Measurements from ENCODE around the gene HYAL4.

HYAL4 gene

GRCh38 chr7:123924941-123925340 lies 80.0 kb downstream of the HYAL4 start, which contains the start of gene SPAM1:
Gene SPAM1, plus strand, starts transcription at chr7:123925241. Its CDS starts 28,330 bp downstream, at chr7:123953571.
- Histone ChIP-seq H3K4me3 (ENCODE audit: low read length) (no peak within 1 kb of the TSS), H3K9me3 (ENCODE audit: control insufficient read depth, low read length) (no peaks in the 10 kb centered on the region), H3K9ac (ENCODE audit: low read length) (no peak within 1 kb of the TSS), H3K4me1 (ENCODE audit: control insufficient read depth, insufficient read depth, low read length) (peaks cover 10% of the 10 kb centered on the region), H3K36me3 (ENCODE audit: control insufficient read depth, insufficient read depth, low read length) (no peaks in the 10 kb centered on the region), H3K27me3 (ENCODE audit: control insufficient read depth, insufficient read depth, low read length) (no peaks in the 10 kb centered on the region)
